22Rv1 (cell line): ENCODE measurements around the gene TXN.
"Not testable (repeated sequence)": the region's sequence is repeated elsewhere in the genome, so short reads cannot be mapped to it uniquely, and the experiment has no call there.

Source experiments
- H3K27ac ChIP-seq: fragments of 450-650 bp; 2 replicates; pipeline ENCODE4 v1.5.1; 2017
- CTCF ChIP-seq: fragments of 450-650 bp; IDR thresholded peaks from 2 replicates; pipeline ENCODE4 v1.5.1; 2017; ENCODE audit warnings: mild to moderate bottlenecking
- ZFX ChIP-seq: fragments of 450-650 bp; IDR thresholded peaks from 2 replicates; pipeline ENCODE4 v1.6.1; 2017; ENCODE audit warnings: antibody characterized with exemption, borderline replicate concordance

TXN gene

GRCh38 chr9:110257097-110257841, 962 bp upstream of the TXN start:
- H3K27ac ChIP-seq: no peak overlapping the region
- TF ChIP-seq CTCF (no peak), ZFX (no peak)

GRCh38 chr9:110255463-110256379, 586 bp downstream of the TXN start:
- TF ChIP-seq CTCF: no peak

GRCh38 chr9:110255034-110255462, 1.3 kb downstream of the TXN start:
- TF ChIP-seq ZFX (no peak), CTCF (no peak)
- peak overlapping the region; percentile 85 for H3K27ac ChIP-seq

More at GRCh38 chr9:110255463-110256379, 586 bp downstream of the TXN start:
- peak overlapping the region; percentile 85 for H3K27ac ChIP-seq

GRCh38 chr9:110254500-110254899, 1.8 kb downstream of the TXN start:
- H3K27ac ChIP-seq: peak overlapping the region; percentile 85
- no peak for TF ChIP-seq CTCF
- no peak for TF ChIP-seq ZFX

GRCh38 chr9:110252509-110253139, 3.7 kb downstream of the TXN start:
- H3K27ac ChIP-seq: no peak overlapping the region
- TF ChIP-seq CTCF (no peak), ZFX (no peak)

GRCh38 chr9:110251770-110252169, 4.5 kb downstream of the TXN start:
- H3K27ac ChIP-seq: not testable (repeated sequence)

GRCh38 chr9:110251212-110251611, 5.1 kb downstream of the TXN start:
- H3K27ac ChIP-seq: no peak overlapping the region
- TF ChIP-seq CTCF: no peak
- no peak for TF ChIP-seq ZFX
